Spinal cord (tissue), 10 donors: ENCODE data around the gene CALD1. TPM values are rescaled to one million over a fixed set of nuclear protein-coding genes. Genes with fewer than 3 reads are reported as not detected.

Experiments
- DNase-seq, 6 donors: peaks; one replicate each; pipeline versions ENCODE4 v3.0.0 to v3.0.0-alpha.2; 2013 to 2015; ENCODE audit warnings: low spot score in 6 of 6, low read depth in 4 of 6
- H3K27ac ChIP-seq: one replicate; pipeline ENCODE4 v1.5.1; 2013; ENCODE audit warnings: low read depth, low read length, control low read depth
- H3K27me3 ChIP-seq: one replicate; pipeline ENCODE4 v1.6.1; 2013; ENCODE audit warnings: low read length; ENCODE audit not compliant: control insufficient read depth, insufficient read depth
- H3K36me3 ChIP-seq: one replicate; pipeline ENCODE4 v1.6.1; 2013; ENCODE audit warnings: low read length; ENCODE audit not compliant: control insufficient read depth, insufficient read depth
- H3K4me1 ChIP-seq: one replicate; pipeline ENCODE4 v1.6.1; 2013; ENCODE audit warnings: low read length; ENCODE audit not compliant: control insufficient read depth, insufficient read depth
- H3K4me3 ChIP-seq: one replicate; pipeline ENCODE4 v1.5.1; 2013; ENCODE audit warnings: low read depth, low read length, control low read depth
- H3K9me3 ChIP-seq: one replicate; pipeline ENCODE4 v1.6.1; 2013; ENCODE audit warnings: low read length; ENCODE audit not compliant: control insufficient read depth, insufficient read depth
- WGBS: methylation state at CpG from one replicate; pipeline ENCODE4 v1.1.5; 2013; ENCODE audit warnings: missing lambda C conversion rate; ENCODE audit not compliant: insufficient coverage; 5-methylcytosine and 5-hydroxymethylcytosine counted together
- polyA plus RNA-seq, 2 donors: library from polyadenylated mRNA; unstranded; fragments of 120-200 nt; gene quantifications; one replicate each; pipeline ENCODE4 v1.2.1, GENCODE V29; 2013; ENCODE audit not compliant: insufficient read length in 2 of 2
- total RNA-seq, 2 donors: library from RNA; depleted of rRNA in 1 of 2; stranded (reverse); fragments of 120-200 nt in 1 of 2; fragments of >200 nt in 1 of 2; gene quantifications; one replicate each; pipeline versions ENCODE4 v1.2.3 to v1.2.4, GENCODE V29; 2013 to 2014
- donor health status: healthy.

CALD1 gene
- total and polyA plus RNA-seq, 4 donors, result 77.4 to 162 (median 111) TPM

DNA sequence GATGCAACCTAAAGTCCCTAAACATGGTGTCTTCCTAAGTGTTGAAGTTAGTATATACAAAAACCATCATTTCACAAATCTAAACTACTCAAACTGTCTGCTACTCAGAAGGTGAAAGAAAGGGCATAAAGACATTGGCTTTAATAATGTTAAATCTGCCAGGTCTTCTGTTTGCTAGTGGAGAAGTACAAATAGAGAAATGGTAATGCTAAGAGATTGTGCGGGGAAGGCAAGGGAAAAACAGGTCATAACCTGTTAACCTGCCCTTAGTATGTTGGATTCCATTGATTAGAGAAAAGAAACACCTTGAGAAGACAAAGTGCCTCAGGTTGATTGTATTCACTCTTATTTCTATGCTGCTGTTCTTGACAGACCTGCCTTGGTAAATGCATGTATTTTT, 80.3 kb downstream of the CALD1 start:
- Histone ChIP-seq H3K9me3 (no peaks in the 10 kb centered on the region), H3K27me3 (no peaks in the 10 kb centered on the region), H3K4me1 (no peaks in the 10 kb centered on the region), H3K4me3 (no peak overlapping the region), H3K36me3 (no peaks in the 10 kb centered on the region), H3K27ac (no peak overlapping the region)
- no peak for DNase-seq
- WGBS, result 90% methylated on average over 1 of the region's 1 CpG

DNA sequence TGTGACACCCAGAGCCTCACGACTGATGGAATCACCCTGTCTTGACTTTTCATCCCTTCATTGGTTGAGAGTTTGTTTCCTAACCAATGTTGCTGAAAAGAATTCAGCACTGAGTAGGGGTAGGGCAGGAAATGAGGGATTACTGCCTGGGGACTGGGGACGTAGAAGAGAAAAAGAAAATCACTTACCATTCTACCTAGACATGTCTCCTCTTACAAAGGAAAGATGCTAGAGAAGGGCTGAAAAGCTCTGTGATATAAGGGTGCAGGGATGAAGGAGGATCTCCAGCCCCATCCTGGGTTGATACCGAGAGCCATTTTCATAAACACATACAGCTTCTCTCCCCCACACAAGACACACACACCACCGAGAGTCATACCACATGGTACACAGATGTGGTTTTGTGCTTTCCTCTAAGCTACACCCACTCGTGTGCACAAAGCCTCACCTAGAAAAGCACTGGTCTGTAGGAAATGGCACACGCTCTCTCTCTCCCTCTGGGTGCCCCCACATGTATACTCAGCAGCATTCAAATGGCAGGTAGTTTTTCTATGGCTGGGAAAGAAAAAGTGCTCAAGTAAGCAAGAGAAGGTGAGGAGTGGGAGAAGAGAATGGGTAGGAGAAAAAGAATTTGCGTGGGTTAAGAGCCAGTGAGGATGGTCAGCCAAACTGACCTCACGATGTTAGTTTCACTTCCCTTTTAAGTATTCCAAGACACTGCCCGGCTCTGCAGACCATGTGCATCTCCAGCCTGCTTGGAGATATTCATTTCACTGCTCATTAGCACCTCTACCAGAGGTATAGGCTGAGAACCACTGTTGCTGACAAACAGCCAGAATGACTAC, 85.8 kb downstream of the CALD1 start:
- Histone ChIP-seq H3K4me3 (no peak overlapping the region), H3K4me1 (no peaks in the 10 kb centered on the region), H3K36me3 (no peaks in the 10 kb centered on the region), H3K27me3 (no peaks in the 10 kb centered on the region), H3K9me3 (no peaks in the 10 kb centered on the region), H3K27ac (peak overlapping the region; percentile 37)
- peak in 1 of 6 donors; percentile 5 for DNase-seq
- WGBS, result 77% methylated on average over 3 of the region's 9 CpGs

DNA sequence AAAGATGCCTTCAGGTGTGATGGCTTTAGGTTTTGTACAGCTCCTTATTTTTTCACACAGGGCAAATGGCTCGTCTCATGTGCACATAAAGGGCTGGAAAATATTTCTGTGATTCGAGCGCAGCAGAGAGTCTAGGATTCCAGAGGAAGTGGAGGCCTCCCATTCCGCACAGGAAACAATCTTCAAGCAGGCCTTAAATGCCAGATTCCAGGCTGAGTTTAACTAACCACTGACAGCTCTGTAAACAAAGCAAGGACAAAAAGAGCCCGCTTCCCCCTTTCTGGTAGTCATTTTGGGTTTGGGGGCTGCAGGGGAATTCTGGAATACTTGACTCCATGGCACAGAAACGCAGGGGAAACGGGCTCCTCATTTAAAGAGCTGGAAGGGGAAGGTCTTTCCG, 87.2 kb downstream of the CALD1 start:
- 20% methylated on average over 1 of the region's 8 CpGs for WGBS
- no peaks in the 10 kb centered on the region for H3K36me3 ChIP-seq
- peak overlapping the region; percentile 37 for H3K27ac ChIP-seq
- peak in 2 of 6 donors; percentile 46 to 50 for DNase-seq
- H3K4me3 ChIP-seq, result no peak overlapping the region
- H3K27me3 ChIP-seq, result no peaks in the 10 kb centered on the region
- H3K9me3 ChIP-seq, result no peaks in the 10 kb centered on the region
- H3K4me1 ChIP-seq, result no peaks in the 10 kb centered on the region

DNA sequence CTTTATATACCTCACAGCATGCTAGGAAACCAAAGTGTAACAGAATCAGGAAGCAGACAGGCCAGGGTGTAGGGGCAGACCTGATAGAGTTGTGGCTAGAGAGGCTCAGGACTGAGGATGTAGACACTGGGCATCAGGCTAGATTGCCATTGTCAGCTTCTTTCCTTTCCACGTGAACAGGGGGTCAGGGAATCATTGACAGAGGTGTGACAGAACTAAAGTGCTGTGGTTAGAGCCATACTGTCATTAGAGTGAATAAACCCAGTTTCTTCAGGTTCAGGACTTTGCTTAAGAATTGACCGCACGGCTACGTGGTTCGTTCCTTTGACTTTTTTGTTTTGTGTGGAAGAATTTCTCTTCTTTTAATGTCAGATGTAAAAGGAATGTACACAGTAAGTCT, 90.7 kb downstream of the CALD1 start:
- Histone ChIP-seq H3K27me3 (no peaks in the 10 kb centered on the region), H3K4me3 (no peak overlapping the region), H3K36me3 (no peaks in the 10 kb centered on the region), H3K27ac (no peak overlapping the region), H3K4me1 (peaks cover 5% of the 10 kb centered on the region), H3K9me3 (no peaks in the 10 kb centered on the region)
- no peak for DNase-seq
- WGBS, result 67% methylated on average over 1 of the region's 5 CpGs

DNA sequence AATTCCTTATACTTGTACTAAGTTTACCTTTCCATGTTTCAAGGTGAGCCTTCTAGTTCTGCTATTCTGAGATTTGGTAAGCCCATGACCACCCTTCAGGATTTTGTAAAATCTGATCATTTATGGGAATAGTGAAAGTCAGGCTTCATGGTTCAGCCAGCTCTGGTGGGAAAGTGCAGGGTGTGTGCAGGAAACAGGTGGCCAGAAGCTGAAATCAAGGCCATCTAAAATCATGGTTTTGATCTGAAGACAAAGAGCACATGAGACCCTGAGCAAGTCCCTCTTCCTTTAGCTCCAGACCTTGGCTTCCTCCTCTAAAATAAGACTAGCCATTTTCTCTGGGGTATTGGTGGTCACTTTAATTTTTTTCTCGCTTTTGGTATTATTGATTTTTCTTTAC, 91.3 kb downstream of the CALD1 start:
- no peaks in the 10 kb centered on the region for H3K9me3 ChIP-seq
- H3K36me3 ChIP-seq, result no peaks in the 10 kb centered on the region
- no peaks in the 10 kb centered on the region for H3K27me3 ChIP-seq
- H3K4me3 ChIP-seq, result no peak overlapping the region
- H3K4me1 ChIP-seq, result peaks cover 5% of the 10 kb centered on the region
- no CpG with 5 or more reads among the region's 1 CpG for WGBS
- no peak overlapping the region for H3K27ac ChIP-seq
- DNase-seq, result no peak

DNA sequence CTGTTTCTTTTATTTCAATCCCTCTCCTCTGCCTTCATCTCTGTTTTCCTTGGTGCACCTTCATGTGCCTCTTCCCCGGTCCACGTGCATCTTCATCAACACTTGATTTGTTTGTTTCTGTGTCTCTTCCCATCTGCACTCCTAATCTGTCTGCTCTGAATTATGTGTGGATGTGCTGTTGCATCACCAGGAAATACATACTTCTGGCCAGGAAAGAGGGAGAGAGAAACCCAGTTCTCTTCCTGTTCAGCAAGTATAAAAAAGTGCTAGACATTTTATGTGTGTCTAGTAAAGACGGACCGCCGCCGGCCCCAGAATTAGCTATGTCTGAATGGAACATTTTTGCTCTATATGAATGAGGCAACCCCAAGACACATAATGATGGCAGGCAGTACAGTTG, 93.8 kb downstream of the CALD1 start:
- H3K4me1 ChIP-seq, result peaks cover 5% of the 10 kb centered on the region
- no peak overlapping the region for H3K4me3 ChIP-seq
- no peak overlapping the region for H3K27ac ChIP-seq
- no peaks in the 10 kb centered on the region for H3K36me3 ChIP-seq
- 100% methylated on average over 2 of the region's 6 CpGs for WGBS
- H3K27me3 ChIP-seq, result no peaks in the 10 kb centered on the region
- no peaks in the 10 kb centered on the region for H3K9me3 ChIP-seq
- DNase-seq, result no peak

DNA sequence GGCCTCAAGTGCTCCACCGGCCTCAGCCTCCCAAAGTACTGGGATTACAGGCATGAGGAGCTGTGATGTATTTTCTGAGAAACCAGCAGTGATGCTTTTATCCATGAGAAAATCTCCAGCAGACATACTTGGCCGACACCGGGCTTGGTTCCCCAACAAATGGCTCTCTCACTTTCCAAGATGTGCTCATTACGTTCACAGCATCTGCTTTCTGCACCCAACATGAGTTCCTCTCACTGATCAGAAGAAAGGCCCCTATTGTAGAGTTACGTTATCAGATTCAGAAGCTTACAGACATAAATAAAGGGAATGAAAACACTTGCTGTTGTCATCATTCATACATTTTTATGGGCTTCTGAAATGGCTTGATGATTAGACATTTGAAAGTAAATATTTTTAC, 95.0 kb downstream of the CALD1 start:
- Histone ChIP-seq H3K4me1 (peaks cover 5% of the 10 kb centered on the region), H3K27me3 (no peaks in the 10 kb centered on the region), H3K9me3 (no peaks in the 10 kb centered on the region), H3K36me3 (no peaks in the 10 kb centered on the region), H3K27ac (no peak overlapping the region), H3K4me3 (no peak overlapping the region)
- WGBS, result 40% methylated on average over 1 of the region's 5 CpGs
- DNase-seq, result peak in 1 of 6 donors; percentile 47

DNA sequence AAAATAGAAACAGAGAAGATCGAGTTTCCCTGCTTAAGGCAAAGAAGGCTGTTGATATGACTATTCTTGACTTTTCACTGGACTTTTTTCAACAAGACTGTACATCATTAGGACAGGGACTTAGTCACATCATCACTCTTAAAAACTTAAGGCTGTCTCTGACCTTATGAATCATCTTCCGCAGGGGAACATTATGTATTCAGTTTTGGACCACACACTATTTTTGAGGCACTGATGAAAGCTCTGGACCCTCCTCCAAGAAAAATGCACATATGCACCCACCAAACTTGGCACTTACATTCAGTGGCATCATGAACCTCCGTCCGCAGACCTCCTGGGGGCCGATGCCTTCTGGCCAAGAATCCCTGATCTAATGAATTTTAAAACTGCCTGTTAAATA, 96.4 kb downstream of the CALD1 start:
- no peak for DNase-seq
- Histone ChIP-seq H3K9me3 (no peaks in the 10 kb centered on the region), H3K4me1 (peaks cover 5% of the 10 kb centered on the region), H3K27ac (no peak overlapping the region), H3K27me3 (no peaks in the 10 kb centered on the region), H3K36me3 (no peaks in the 10 kb centered on the region), H3K4me3 (no peak overlapping the region)
- 94% methylated on average over 2 of the region's 5 CpGs for WGBS

DNA sequence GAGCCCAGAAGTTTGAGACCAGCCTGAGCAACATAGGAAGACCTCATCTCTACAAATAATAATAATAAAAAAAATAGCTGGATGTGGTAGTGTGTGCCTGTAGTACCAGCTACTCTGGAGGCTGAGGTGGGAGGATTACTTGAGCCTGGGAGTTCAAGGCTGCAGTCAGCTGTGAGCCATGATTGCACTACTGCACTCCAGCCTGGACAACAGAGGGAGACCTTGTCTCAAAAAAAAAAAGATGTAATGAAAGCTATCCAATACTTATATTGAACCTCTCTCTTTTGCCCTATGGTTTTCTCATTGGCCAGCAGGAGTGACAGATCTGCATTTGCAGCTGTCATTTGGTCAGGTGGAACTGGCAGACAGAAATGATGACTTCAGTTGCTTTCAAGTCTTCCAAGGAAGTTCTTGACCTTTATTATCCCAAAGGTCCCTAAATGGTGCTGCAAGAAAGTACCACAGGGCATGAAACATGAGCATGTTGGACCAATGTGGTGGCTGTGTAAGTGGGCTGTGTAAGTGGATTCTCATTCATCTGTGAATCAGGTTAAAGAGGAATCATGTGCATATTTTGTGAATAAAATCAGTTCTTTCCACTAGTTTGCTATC, 99.4 kb downstream of the CALD1 start:
- H3K27ac ChIP-seq, result no peak overlapping the region

More for the DNA sequence above, 99.4 kb downstream of the CALD1 start:
- Histone ChIP-seq H3K4me3 (no peak overlapping the region), H3K9me3 (no peaks in the 10 kb centered on the region), H3K4me1 (peaks cover 5% of the 10 kb centered on the region), H3K36me3 (no peaks in the 10 kb centered on the region), H3K27me3 (no peaks in the 10 kb centered on the region)
- DNase-seq, result no peak
